Endodermal cell (in vitro differentiated cells): Measurements from ENCODE around the gene EIF4G3. TPM values are rescaled to one million over a fixed set of nuclear protein-coding genes. Genes with fewer than 3 reads are reported as not detected.

Source experiments
- DNase-seq: peaks from one replicate; pipeline ENCODE4 v3.0.0-alpha.2; 2017
- H3K27ac ChIP-seq: 2 replicates; pipeline ENCODE4 v1.5.1; 2013; ENCODE audit warnings: mild to moderate bottlenecking, low read depth, low read length, moderate library complexity
- H3K27me3 ChIP-seq: 2 replicates; pipeline ENCODE4 v1.6.1; 2013; ENCODE audit warnings: mild to moderate bottlenecking, low read length, moderate library complexity; ENCODE audit not compliant: insufficient read depth, control insufficient read depth, poor library complexity, severe bottlenecking
- H3K36me3 ChIP-seq: 2 replicates; pipeline ENCODE4 v1.7.0; 2013; ENCODE audit warnings: mild to moderate bottlenecking, low read length, moderate library complexity; ENCODE audit not compliant: control insufficient read depth, insufficient read depth
- H3K4me1 ChIP-seq: one replicate; pipeline ENCODE4 v1.7.0; 2013; ENCODE audit warnings: low read length; ENCODE audit not compliant: control insufficient read depth, insufficient read depth
- H3K4me3 ChIP-seq: 2 replicates; pipeline ENCODE4 v1.5.1; 2013; ENCODE audit warnings: mild to moderate bottlenecking, low read length, moderate library complexity
- H3K9ac ChIP-seq: 2 replicates; pipeline ENCODE4 v1.6.1; 2013; ENCODE audit warnings: mild to moderate bottlenecking, low read length, moderate library complexity; ENCODE audit not compliant: poor library complexity, severe bottlenecking; ENCODE audit errors: extremely low read depth
- H3K9me3 ChIP-seq: 2 replicates; pipeline ENCODE4 v1.6.1; 2013; ENCODE audit warnings: mild to moderate bottlenecking, low read length, moderate library complexity; ENCODE audit not compliant: control insufficient read depth
- H3K27ac Mint-ChIP-seq: 2 replicates; pipeline ENCODE4 v1.8.0; 2020; ENCODE audit warnings: mixed read lengths
- H3K27me3 Mint-ChIP-seq: 2 replicates; pipeline ENCODE4 v1.8.0; 2021; ENCODE audit warnings: mild to moderate bottlenecking, mixed read lengths; ENCODE audit not compliant: insufficient read depth
- H3K36me3 Mint-ChIP-seq: 2 replicates; pipeline ENCODE4 v1.8.0; 2020; ENCODE audit warnings: low read depth, mixed read lengths
- H3K4me1 Mint-ChIP-seq: 2 replicates; pipeline ENCODE4 v1.8.0; 2020; ENCODE audit warnings: mixed read lengths
- H3K4me3 Mint-ChIP-seq: 2 replicates; pipeline ENCODE4 v1.8.0; 2020; ENCODE audit warnings: mild to moderate bottlenecking, moderate library complexity, mixed read lengths
- H3K9me3 Mint-ChIP-seq: 2 replicates; pipeline ENCODE4 v1.8.0; 2020; ENCODE audit warnings: mild to moderate bottlenecking, mixed read lengths
- WGBS, 2 experiments: methylation state at CpG; one replicate each; pipeline versions ENCODE4 v1.1.5 to v1.1.7; 2013; ENCODE audit warnings: missing lambda C conversion rate in 2 of 2, mixed read lengths in 1 of 2; ENCODE audit not compliant: insufficient coverage in 1 of 2, insufficient read length in 1 of 2; 5-methylcytosine and 5-hydroxymethylcytosine counted together
- total RNA-seq, 2 donors: library from RNA; stranded (reverse); fragmentation: NEBNext Ultra II Directional in 1 of 2; extraction: Animal tissue kit (Norgen Biotek cat#: 25700) in 1 of 2; gene quantifications; 2 replicates in 1 of 2; 3 replicates in 1 of 2; pipeline ENCODE4 v1.2.1, GENCODE V29; 2021
- TF ChIP-seq, protein P1 (sequence below): fragments of 200-600 bp; sonication (generic); conservative IDR thresholded peaks from 2 replicates; pipeline ENCODE4 v1.5.0; 2021; ENCODE audit warnings: antibody characterized with exemption, mild to moderate bottlenecking

Gene EIF4G3
- total RNA-seq, 2 donors from 2014 or later, result 101 to 103 TPM

DNA sequence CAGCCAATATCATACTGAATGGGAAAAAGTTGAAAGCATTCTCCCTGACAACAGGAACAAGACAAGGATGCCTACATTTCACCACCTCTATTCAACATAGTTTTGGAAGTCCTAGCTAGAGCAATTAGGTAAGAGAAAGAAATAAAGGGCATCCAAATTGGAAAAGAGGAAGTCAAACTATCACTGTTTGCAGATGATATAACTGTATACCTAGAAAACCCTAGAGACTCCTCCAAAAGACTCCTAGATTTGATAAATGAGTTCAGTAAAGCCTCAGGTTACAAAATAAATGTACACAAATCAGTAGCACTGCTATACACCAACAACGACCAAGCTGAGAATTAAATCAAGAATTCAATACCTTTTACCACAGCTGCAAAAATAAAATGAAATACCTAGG, 218.3 kb downstream of the EIF4G3 start:
- Histone ChIP-seq H3K9ac (no peak overlapping the region), H3K36me3 (peaks cover 18% of the 10 kb centered on the region), H3K27ac (no peak overlapping the region), H3K4me1 (no peaks in the 10 kb centered on the region), H3K4me3 (no peak overlapping the region), H3K9me3 (no peaks in the 10 kb centered on the region), H3K27me3 (no peaks in the 10 kb centered on the region)
- TF ChIP-seq, protein P1, sequence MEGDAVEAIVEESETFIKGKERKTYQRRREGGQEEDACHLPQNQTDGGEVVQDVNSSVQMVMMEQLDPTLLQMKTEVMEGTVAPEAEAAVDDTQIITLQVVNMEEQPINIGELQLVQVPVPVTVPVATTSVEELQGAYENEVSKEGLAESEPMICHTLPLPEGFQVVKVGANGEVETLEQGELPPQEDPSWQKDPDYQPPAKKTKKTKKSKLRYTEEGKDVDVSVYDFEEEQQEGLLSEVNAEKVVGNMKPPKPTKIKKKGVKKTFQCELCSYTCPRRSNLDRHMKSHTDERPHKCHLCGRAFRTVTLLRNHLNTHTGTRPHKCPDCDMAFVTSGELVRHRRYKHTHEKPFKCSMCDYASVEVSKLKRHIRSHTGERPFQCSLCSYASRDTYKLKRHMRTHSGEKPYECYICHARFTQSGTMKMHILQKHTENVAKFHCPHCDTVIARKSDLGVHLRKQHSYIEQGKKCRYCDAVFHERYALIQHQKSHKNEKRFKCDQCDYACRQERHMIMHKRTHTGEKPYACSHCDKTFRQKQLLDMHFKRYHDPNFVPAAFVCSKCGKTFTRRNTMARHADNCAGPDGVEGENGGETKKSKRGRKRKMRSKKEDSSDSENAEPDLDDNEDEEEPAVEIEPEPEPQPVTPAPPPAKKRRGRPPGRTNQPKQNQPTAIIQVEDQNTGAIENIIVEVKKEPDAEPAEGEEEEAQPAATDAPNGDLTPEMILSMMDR, result no peak
- no peak for DNase-seq
- H3K4me3 Mint-ChIP-seq, result no peak overlapping the region
- 100% methylated on average over 1 of the region's 1 CpG; no CpG with 5 or more reads in 1 of the 2 experiments for WGBS, 2 experiments
- no peaks in the 10 kb centered on the region for H3K9me3 Mint-ChIP-seq
- H3K4me1 Mint-ChIP-seq, result no peaks in the 10 kb centered on the region
- H3K27ac Mint-ChIP-seq, result no peak overlapping the region
- H3K27me3 Mint-ChIP-seq, result no peaks in the 10 kb centered on the region
- peaks cover 24% of the 10 kb centered on the region for H3K36me3 Mint-ChIP-seq

DNA sequence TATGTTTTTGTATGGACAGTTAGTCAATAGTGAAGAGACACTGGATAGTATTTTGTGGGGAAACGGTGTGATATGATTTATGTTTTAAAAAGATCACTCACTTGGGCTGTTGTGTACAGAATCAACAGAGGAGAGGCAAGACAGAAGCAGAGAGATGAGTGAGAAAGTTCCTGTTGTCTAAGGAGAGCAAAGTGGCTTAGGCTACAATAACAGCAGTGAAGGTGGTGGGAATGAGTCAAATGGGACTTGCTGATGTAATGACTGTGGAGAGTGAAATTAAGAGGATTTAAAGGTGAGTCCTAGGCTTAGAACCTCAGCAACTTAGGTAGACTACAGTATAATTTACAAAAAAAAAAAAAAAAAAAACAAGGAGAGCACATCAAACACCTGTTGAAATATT, 220.4 kb downstream of the EIF4G3 start:
- Mint-ChIP-seq H3K4me3 (no peak overlapping the region), H3K9me3 (no peaks in the 10 kb centered on the region), H3K27me3 (no peaks in the 10 kb centered on the region), H3K27ac (peak overlapping the region; percentile 6), H3K36me3 (peaks cover 28% of the 10 kb centered on the region), H3K4me1 (no peaks in the 10 kb centered on the region)
- Histone ChIP-seq H3K36me3 (peaks cover 14% of the 10 kb centered on the region), H3K9me3 (no peaks in the 10 kb centered on the region), H3K4me3 (no peak overlapping the region), H3K9ac (no peak overlapping the region), H3K4me1 (no peaks in the 10 kb centered on the region), H3K27ac (no peak overlapping the region), H3K27me3 (no peaks in the 10 kb centered on the region)
- 96 to 100% methylated on average over 1 of the region's 1 CpG for whole genome bisulfite sequencing, 2 experiments
- DNase-seq, result no peak
- TF ChIP-seq, protein P1, result no peak

DNA sequence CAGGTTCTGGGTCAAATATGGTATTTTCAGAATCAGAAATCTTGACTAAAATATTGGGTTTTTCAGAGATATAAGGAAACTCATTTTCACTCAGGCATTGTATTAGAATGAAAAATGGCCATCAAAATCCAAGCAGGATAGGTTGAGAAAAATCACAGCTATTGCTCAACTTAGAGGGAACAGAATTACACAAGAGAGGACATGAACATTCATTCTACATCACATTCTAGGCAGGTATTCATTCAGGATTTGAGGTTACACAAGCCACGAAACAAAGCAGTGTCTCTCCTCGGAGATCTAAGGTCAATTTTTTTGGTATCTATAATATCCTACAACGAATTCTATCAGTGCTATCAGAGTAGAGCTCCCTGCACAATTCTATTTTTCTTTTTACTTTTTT, 226.0 kb downstream of the EIF4G3 start:
- DNase-seq, result no peak
- Mint-ChIP-seq H3K9me3 (no peaks in the 10 kb centered on the region), H3K4me3 (no peak overlapping the region), H3K36me3 (peaks cover 39% of the 10 kb centered on the region), H3K4me1 (peaks cover 13% of the 10 kb centered on the region), H3K27me3 (no peaks in the 10 kb centered on the region), H3K27ac (peak overlapping the region; percentile 9)
- no peaks in the 10 kb centered on the region for H3K4me1 ChIP-seq
- H3K27ac ChIP-seq, result peak overlapping the region; percentile 52
- H3K9ac ChIP-seq, result peak overlapping the region; percentile 0
- H3K27me3 ChIP-seq, result no peaks in the 10 kb centered on the region
- 86 to 100% methylated on average over 2 to 3 of the region's 3 CpGs for WGBS, 2 experiments
- TF ChIP-seq, protein P1, result no peak
- peak overlapping the region; percentile 53 for H3K4me3 ChIP-seq
- peaks cover 35% of the 10 kb centered on the region for H3K36me3 ChIP-seq
- H3K9me3 ChIP-seq, result no peaks in the 10 kb centered on the region
